Stimulated activated CD4-positive, alpha-beta T cell treated with anti-CD3 and anti-CD28 coated beads, Interleukin-12 subunit alpha, Interleukin-12 subunit beta, amount 100 ng/mL, for 4 hours (primary cell): ENCODE measurements around the gene KCNA2.

ENCODE experiments used
- DNase-seq: peaks from one replicate; pipeline ENCODE4 v3.0.0-alpha.2; 2020

The KCNA2 gene

DNA sequence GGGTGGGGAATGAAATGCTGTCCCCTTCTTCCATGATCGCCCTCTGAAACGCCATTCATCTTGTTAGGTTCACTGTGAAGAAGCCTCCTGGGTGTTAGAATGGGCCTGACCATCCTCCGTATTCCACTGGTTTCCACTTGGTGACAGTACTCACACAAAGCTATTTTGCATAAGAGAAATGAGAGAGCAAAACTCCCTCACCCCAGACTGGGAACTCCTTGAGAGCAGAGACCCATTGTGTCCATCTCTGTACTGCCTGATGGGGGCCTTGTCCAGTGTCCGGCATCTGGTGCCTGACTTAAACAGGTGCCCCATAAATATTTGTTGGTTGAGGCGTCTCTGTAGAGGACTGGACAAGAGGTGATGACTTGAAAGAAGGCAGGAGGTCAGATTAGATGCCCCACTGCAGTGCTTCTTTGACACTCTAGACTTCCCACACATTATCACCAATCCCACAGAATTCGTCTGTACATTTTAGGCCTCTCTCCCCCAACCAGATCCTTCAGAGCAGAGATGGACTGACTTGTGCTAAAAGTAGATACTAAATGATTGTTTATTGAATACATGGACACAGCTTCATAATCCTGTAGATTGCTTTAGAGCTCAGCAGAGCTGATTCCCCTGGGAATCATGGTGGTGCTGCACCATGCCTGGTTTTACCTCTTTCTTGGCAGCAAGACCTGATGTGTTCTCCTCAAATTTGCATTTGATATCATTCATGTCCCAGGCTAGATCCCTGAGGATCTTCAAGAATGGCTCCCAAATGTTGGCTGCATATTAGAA lies 22.4 kb upstream of the KCNA2 start:
- DNase-seq, result no peak

DNA sequence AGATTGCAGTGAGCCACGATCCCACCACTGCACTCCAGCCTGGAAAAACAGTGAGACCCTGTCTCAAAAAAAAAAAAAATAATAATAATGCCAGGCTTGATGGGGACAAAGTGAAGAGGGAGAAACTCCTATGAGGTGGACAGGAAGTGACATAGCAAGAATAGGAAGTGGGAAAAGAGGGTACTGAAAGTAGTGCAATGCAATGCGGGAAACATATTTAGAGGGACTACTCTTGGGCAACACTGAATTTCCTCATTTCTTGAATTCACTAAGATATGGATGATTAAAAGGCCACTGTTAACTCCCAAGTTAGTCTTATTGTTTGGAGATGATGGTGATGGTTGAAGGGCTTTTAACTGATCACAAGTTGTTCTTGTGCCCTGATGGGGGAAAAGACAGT lies 21.6 kb upstream of the KCNA2 start:
- no peak for DNase-seq

DNA sequence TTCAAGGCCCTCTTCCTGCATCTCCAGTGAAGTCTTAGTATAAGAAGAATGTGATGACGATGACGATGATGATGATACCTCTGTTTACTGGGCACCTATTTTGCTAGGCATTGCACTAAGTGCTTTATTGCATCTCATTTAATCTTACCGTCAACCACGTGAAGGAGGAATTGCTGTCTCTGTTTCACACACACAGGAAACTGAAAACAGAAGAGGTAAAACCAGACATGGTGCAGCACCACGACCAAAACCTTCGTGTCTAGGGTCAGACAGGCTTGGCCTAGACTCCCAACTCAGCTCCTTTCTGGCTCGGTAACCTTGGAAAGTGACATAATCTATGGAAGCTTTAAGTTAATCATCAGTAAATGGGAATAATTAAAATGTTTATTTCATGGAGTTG lies 20.7 kb upstream of the KCNA2 start:
- DNase-seq, result no peak

DNA sequence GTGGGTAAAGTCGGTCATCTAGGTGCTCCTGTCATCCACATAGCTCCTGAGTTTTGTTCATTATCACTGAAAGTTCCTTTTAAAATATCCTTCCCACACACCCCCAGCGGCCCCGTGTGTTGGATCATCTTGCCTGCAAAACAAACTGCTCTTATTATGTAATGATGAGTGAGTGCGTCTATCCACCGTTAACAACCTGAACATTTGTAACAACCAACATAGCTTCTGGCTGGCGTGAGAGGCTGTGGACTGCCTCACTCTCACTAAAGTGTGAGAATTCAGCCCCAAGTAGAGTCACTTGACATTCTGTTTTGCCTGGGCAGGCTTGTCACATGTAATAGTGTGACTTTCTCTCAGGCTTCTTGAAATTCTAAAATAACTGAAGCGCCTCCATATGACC lies 14.5 kb upstream of the KCNA2 start:
- no peak for DNase-seq

DNA sequence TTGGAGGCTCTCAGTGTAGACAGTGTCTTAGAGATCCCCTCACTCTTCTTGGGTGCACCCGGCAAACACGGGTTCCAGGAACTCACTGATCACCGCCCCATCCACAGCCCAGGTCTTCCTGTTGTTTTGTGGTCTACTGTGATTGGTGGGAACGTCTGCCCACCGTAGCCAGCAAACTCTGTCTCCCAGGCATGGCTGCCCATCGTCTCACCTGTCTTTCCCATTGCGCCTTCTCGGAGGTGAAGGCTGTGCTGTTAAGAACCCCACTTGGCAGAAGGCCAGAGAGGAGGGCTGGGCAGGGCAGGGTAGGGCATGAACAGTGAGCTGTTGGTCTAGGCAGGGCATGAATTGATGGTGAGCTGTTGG lies 14.1 kb upstream of the KCNA2 start:
- DNase-seq, result no peak

DNA sequence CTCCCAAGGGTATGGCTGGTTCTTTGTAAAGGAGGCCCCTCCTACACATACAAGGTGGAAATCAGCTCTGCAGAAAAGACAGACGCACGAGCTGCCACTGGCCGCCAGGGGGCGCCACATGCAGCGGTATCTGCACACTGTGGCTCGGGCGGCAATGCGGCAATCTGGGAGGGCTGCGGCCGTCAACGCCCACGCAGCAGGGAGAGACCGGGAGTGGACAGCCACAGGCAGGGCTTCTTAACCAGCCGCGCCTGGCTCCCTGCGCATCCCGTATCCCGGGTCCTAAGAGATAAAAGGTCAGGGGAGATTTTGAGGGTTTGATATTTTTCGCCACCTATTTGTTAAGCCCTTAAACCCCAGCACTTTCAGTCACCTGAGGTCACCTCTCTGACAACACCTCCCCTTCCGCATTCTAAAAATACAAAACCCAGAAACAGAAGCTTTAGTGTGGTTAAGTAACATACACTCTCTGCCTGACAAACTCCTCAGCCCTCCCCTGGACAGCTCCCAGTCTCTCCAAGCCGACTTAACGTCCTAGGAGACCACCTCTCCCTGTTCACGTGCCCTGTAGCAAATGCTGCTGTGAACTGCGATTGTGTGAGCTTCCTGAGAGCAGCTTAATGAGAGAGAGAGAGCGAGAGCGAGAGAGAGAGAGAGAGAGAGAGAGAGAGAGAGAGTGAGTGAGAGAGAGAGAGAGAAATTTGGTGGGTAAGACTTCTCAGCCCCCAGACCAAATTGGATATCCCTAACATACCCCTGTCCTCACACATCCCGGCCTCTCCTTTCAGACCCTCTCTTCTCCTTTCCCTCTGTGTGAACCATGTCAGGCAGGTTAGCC lies 13.5 kb upstream of the KCNA2 start:
- DNase-seq, result peak; percentile 88

DNA sequence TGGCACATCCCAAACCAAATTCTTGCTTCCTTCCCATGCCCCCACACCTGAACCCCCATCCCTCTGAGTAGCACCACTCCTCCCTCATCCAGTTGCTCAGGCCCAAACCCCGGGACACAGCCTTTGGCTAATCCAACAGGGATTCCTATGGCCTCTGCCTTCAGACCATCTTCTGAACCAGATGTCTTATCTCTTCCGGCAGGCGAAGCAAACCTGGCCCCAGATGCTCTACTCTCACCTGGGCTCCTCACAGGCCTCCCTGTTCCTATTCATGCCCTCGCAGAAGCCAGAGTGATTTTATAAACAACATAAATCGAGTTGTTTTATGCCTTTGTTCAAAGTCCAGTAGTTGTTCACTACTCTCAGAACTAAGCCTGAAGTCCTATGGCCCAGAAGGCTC lies 12.5 kb upstream of the KCNA2 start:
- DNase-seq, result no peak

DNA sequence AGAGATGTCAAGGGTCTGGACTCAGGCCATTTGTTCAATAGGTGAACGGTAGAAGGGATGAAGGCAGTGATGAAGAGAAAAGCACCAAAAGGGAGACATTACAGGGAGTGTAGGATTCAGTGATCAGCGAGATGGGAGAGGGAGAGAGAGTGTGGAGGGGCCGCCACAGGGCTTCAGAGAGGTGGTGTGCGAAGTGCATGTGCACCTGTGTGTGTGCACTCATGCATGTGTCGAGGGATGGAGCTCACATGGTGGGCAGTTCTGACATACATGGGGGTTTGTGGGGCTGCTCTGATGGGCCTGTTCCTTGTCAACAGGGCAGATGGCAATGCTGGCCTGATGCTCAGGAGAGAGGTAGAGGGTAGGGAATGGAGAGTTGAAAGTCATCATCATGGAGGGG lies 11.4 kb upstream of the KCNA2 start:
- DNase-seq, result no peak

DNA sequence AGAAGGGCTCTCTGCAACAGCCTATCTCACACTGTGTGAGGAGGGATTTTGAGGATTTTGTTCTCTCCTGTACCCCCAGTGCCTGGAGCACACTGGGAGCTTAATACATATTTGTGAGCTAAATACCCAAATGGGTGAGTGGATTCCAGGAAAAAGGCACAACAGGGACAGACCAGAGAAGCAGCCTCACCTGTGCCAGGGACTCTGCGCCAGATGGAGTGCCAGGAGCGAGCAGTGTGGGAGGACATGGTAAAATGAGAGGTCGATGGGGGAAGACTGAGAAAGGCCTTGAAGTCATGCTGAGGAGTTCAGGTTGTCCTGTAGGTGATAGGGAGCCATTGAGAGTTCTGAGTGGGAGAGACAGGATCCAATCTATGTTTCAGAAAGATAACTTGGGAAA lies 11.0 kb upstream of the KCNA2 start:
- DNase-seq, result no peak

DNA sequence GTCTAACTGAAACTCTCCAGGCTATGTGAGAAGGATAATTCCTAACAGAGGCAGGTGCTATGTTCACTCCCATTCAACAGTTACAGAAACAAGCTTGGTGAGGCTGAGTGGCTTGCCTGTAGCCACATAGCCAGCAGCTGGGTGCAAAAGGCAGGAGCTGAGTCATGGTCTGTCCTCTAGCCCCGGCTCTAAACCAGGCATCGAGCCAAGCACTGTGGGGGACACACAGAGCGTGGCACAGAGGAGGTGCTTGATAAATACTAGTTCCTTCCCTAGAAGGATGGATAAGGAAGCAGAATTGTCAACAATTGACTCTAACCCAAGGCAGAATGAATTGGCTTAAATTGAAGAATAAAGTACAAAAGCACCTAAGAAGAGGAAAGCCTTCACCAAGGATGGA lies 10.4 kb upstream of the KCNA2 start:
- DNase-seq, result no peak

DNA sequence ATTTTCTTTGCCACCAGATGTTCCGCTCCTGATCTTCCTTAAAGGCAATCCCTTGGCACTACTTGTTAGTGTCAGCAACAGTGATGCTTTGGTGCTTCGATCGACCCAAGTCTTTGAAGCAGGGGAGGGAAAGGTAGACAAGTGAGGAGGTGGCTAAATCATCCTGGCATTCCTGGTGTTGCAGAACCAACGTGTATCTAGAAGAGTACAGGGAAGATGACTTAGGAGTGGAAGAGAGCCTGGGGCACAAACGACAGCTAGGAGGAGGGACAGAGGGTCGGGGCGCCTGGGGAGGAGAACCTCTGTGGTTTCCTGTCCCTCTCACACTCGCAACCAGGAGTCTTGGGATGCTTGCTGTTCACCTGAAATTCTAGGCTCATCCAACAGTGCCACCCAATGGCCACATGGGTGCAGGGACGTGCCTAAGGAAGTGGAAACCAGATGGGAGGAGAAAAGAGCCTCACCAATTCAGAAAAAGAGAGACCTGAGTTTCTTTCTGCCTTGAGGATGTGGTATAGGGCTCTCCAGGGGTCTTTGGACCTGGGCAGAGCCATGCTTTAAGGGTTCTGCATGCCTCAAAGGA lies 9.5 kb upstream of the KCNA2 start:
- no peak for DNase-seq

DNA sequence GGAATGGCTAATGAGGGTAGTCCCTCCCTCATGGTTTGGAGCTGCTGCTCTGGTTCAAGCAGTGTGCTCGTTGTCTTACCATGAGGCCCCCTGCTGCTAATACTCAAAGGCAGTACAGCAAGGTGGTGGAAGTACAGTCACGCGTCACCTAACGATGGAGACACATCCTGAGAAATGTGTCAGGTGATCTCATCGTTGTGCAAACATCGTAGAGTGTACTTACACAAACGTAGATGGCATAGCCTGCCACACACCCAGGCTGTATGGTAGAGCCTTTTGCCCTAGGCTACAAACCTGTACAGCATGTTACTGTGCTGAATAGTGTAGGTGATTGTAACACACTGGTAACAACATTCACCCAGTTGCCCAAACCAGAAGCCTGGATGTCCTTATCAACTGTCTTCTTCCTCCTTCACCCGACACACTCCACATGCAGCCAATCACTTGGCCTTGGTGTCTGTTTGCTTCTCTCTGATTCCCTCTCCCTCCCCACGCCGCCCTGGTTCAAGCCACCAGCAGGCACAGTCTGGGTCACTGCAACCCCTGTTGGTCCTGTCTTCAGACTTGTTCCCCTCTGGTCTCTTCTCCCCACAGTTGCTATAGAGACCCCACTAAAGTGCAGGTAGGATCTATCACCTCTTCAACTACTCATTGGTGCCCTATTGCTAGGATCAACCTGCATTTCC lies 6.0 kb upstream of the KCNA2 start:
- no peak for DNase-seq

DNA sequence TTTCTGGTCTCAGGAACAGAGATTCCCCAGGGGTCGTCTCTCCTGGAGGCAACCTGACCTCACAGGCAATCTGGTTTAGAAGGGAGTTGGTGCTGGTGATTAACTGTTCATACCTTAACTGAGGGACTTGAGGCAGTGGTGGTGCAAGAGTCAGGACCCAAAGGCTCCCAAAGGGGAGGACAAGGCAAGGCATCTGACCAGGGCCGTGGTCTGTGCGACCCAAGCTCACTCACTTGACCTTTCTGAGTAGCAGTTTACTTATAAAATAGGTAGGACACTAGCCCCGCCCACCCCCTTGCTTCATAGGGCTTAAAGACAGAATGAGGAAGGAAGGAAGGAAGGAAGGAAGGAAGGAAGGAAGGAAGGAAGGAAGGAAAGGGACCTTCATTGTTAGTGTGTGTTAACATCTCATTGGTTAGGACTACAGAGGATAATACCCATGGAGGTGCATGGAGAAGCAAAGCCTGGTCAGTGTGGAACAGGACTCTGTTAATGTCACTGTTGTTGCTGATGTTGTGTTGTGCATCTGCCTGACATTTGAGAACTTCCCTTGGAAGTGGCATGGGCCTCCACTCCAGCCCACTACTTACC lies 4.6 kb upstream of the KCNA2 start:
- DNase-seq, result no peak

DNA sequence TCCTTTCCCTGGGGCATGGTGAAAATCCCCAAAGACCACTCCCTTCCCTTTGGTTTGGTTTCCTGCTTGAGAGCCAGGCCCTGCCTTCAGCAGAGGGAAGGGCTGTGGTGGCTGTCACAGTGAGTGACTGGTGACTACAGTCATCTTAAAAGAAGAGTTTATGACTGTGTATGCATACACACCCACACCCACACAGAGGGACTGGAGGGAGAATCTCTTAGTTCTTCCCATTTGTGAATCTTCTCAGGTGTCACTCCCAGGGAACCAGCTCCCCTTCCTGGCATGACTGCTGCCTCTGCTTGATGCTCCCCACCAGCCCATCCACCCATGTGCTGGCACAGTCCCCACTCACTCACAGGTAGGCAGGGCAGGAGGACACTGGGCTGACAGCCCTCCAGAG lies 3.9 kb upstream of the KCNA2 start:
- DNase-seq, result no peak

DNA sequence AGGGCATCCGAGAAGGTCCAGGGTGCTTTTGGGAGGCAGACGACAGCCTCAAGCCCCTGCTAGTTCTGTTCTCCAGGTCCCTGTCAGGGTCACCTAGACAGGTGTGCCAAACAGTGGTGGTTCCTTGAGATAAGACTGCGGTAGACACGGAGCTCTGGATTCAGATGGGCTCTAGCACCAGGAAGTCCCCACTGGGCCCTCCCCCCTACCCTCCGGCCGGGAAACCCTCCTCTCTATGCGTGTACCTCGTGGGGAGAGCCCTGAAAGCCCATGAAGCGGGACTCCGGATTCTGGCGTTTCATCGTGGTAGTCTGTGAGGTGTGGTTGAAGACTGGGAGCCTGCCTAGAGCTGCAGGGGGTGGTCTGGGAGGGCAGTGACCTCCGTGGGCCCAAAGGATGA lies 2.1 kb upstream of the KCNA2 start:
- DNase-seq, result no peak

DNA sequence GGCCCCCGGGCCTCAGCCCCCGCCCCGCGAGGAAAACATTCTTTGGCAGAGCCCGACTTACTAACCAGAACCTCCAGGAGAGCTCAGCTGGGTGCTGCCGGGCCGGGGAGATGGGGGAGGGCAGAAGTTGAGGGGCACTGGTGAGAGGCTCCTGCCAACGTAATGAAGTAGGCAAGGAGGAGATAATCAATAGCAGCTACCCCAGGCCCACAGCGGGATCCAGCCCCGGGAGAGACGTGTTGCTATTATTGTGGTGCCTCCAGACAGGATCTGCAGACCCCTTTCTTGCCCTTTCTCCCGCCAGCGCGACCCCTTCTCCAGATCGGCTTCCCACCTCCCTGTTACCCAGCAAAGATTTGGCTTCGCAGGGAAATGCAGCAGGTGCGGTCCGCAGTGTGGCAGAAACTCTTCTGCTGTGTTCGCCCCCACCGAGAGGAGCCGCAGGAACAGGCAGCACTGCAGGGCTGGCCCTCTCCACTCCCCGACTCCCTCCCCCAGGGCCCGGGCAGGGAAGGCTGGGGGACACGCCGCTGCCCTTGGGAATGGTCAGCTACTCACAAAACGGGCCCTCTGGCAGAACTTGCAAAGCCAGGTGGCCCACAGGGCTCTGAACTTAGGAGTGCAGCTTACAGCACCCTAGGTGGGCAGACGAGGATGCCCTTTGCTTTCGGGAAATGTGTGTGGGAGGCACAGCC lies 1.5 kb upstream of the KCNA2 start:
- no peak for DNase-seq

DNA sequence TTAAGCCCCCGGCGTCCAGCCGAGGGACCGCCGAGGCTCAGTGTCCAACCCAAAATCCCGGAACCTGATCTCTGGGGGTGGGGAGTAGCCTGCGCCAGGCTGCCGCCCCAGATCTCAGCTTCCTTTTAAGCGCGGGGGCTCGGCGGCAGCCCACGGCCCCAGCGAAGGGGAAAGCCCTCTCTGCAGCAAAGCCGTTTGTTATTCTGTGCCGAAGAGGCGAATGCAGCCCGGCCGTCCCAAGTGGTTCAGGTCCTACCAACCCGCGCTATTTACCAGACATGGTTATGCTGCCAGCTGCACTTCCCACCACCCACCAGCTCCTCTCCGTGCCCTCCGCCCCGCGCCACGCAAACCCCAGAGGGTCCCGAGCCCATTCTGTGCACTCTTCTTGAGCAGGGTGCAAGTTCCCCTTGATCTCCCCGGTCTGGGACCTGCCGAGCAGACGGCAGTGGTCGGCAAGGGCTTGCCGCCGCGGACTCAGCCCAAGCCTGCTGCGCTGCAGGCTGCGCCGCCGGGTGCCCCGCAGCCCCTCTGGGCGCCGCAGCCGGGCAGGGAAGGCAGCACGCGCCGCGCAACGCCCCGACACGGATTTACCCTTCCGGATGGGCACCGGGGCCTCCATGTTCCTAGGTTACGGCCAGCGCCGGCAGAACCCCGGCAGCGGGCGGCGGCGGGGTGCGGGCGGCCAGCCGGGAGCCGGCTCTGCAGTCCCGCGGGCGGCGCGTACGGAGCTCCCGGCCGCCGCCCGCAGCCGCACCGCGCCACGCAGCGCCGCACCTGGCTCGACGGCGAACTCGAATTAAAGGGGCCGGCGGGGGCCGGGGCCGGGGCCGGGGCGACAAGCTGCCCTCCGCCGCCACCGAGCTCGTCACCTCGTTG lies 738 bp upstream of the KCNA2 start:
- DNase-seq, result peak; percentile 16

DNA sequence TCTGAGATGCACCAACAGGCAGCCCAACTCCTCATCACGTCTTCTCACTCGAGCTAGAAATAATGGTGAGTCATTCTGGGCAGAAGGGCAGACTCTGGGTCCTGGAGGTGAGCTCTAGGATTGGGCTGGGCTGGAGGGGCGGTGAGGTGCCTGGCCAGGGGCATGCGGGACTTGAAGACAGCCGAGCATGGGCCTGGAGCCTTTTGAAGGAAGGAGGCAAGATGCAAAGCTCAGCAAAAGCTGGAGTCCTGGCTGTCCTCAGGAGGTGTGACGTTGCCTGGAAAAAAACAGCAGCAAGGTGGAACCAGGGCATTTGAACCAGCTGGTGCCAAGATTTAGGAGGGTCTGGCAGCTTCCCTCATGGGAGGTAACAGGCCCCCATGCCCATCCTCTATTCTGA lies 712 bp downstream of the KCNA2 start:
- DNase-seq, result no peak

DNA sequence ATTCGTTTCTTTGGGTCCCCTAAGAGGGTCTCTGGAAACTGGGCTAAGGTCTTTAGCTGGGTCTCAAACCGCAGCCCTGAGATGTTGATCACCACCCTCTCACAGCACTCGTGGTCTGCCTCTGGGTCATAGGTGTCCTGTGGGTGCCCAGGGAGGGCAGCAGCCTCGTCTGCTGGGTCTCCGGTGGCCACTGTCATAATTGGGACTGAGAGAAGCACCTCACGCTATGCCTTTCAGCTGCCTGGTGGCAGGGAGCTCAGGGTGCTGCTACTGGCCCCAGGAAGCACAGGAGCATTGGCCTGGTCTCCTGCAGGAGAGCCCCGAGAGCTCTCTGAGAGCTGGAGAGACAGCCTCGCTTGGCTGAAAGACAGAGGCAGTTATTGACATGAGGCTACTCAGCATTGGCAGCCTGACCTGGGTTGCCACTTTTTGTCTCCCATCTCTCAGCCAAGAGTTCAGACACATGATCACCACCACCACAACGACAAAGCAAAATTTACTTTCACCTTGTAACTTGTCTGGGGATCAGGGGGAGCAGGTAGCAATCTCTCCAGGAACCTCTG lies 1.5 kb downstream of the KCNA2 start:
- DNase-seq, result no peak

DNA sequence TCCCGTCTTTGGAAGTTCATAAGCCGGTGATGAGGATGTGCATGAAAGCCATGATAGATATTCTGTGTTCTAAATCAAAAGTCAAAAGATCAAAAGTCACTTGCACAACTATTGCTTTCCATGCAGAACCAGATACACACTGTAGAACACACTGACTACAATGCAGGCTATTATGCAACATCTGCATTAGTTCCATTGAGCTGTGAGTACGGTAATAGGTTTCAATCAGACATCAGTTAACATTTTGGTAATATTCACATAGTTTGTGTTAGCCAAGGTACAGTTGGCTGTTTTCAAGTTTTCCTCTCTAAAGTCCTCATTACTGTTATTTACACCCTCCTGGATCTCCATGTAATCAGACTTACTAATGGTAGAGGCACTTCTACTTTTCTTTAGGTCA lies 3.1 kb downstream of the KCNA2 start:
- no peak for DNase-seq

DNA sequence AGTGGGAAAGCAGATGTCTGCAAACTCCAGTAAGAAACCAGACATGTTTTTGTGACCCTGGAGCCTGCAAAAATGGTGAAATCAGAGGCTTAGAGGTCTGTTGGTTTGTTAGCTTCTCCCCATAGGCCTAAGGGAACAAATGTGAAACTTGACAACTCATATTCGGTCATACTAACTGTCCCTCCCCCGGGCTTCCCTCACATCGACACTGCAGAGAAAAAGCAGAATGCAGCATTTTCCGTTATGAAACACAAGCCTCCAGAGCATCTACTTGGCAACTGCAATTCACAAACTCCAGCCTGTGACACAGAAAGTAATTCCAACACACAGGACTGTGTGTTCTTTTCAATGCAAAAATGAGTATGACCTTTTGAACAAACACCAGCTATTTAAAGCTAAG lies 3.7 kb downstream of the KCNA2 start:
- DNase-seq, result no peak
